Measurements from ENCODE around the gene TBC1D2.

GRCh38 chr9:98154678-98155077 is 100.8 kb downstream of the TBC1D2 start:
- TF ChIP-seq CTCF (conservative IDR thresholded peaks at IDR 0.05 in 1 of 2, IDR thresholded peaks at IDR 0.05 in 1 of 2; ENCODE audit: low read depth in 1 of 2, low read length in 2 of 2) (no peak), EZH2 (IDR thresholded peaks at IDR 0.05; ENCODE audit: low read length, missing control alignments) (no peak)

All from fibroblast of lung (primary cell).